SK-N-SH (cell line): ENCODE data around the gene NDUFB8.
A peak's percentile ranks its signal among the peaks of the same experiment; 100 is the strongest.

Experiments
- CTCF ChIP-seq: fragments of 200-600 bp; sonication (generic); IDR thresholded peaks from 2 replicates; pipeline ENCODE4 v1.6.1; 2017; ENCODE audit warnings: antibody characterized with exemption, mild to moderate bottlenecking, moderate library complexity
- MAX ChIP-seq: IDR thresholded peaks from 2 replicates; pipeline ENCODE4 v1.4.0; 2012; ENCODE audit warnings: low read depth
- MXI1 ChIP-seq: IDR thresholded peaks from 2 replicates; pipeline ENCODE4 v1.6.1; 2012; ENCODE audit warnings: mild to moderate bottlenecking, low read depth, low read length, improper control_type of control experiment
- NRF1 ChIP-seq: IDR thresholded peaks from 2 replicates; pipeline ENCODE4 v1.6.1; 2012; ENCODE audit warnings: low read depth, mild to moderate bottlenecking, low read length
- POLR2AphosphoS5 ChIP-seq: IDR thresholded peaks from 2 replicates; pipeline ENCODE4 v1.6.1; 2012; ENCODE audit warnings: low read depth, low read length
- SMC3 ChIP-seq: IDR thresholded peaks from 2 replicates; pipeline ENCODE4 v1.6.1; 2012; ENCODE audit warnings: low read depth, low read length, improper control_type of control experiment
- TCF12 ChIP-seq: IDR thresholded peaks from 2 replicates; pipeline ENCODE4 v1.4.0; 2012
- USF2 ChIP-seq: fragments of 150-350 bp; IDR thresholded peaks from 2 replicates; pipeline ENCODE4 v1.6.1; 2017; ENCODE audit warnings: antibody characterized with exemption, low read length, low read depth, borderline replicate concordance
- ZBTB33 ChIP-seq: IDR thresholded peaks from 2 replicates; pipeline ENCODE4 v1.4.0; 2012; ENCODE audit warnings: low read depth, borderline replicate concordance

GRCh38 chr10:100520811-100521210 lies 8.9 kb downstream of the NDUFB8 start:
- TF ChIP-seq USF2: no peak
- no peak for TF ChIP-seq CTCF
- no peak for TF ChIP-seq MAX
- no peak for TF ChIP-seq SMC3
- no peak for TF ChIP-seq MXI1
- TF ChIP-seq NRF1: no peak
- TF ChIP-seq POLR2AphosphoS5: no peak
- no peak for TF ChIP-seq ZBTB33
- peak; percentile 23; the same call in 1 of the 2 replicates for TF ChIP-seq TCF12
